Ammon's horn (tissue), 1 donor: ENCODE measurements around the gene NOC2L.
"Not testable (repeated sequence)": the region's sequence is repeated elsewhere in the genome, so short reads cannot be mapped to it uniquely, and the experiment has no call there.

Experiments used
- DNase-seq: peaks from one replicate; pipeline ENCODE4 v3.0.0-alpha.2; 2016; ENCODE audit warnings: low spot score

NOC2L gene

GRCh38 chr1:958823-959730 is at the start of gene NOC2L:
Gene NOC2L, minus strand, starts transcription at chr1:959256. Its CDS starts 16 bp downstream, at chr1:959240.
- DNase-seq: peak; percentile 90

- no peak for DNase-seq
Measured at GRCh38 chr1:1006305-1007159, 47.5 kb upstream of the NOC2L start.

DNA sequence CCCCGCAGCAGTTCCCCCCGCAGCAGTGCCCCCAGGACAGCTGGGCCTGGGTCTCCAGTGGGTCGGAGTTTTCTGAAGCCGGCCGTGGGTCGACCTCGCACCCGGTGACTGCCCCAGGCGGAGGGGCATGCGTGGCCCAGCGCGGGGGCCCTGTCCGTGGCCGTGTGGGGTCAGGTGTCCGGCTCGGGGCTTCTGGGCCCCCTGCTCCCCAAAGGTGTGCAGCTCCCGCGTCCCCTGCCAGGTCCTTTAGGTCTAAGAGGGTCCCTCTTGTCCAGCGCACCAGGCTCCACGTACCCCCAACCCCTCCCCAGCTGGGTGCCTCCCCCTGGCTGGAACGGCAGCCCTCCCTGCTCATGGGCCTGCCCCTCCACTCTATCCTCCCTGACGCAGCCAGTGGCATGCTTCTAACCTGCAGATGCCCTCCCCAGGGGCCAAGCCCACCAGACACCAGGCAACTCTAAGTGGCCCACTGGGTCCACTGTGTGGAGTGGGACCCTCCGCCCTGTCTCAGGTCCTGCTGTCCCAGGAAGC is 46.8 kb upstream of the NOC2L start:
- no peak for DNase-seq

- no peak for DNase-seq
Measured at GRCh38 chr1:1004780-1005697, 46.0 kb upstream of the NOC2L start.

DNA sequence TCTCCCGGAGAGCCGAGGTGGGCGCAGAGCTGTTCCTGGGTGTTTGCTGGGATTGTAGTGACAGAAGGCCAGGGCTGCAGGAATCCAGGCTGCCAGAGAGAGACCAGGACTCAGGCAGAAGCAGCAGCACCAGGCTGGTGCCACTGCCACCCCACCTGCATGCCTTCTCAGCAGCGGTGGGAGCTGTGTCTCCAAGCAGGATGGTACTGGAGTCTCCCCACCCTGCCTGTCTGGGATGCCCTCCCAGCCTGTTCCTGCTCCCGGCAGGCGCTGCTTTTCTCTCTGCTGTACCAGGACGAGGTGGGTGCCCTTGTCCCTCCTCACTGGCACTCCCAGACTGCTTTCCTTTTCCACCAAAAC is 45.3 kb upstream of the NOC2L start:
- DNase-seq: no peak

DNA sequence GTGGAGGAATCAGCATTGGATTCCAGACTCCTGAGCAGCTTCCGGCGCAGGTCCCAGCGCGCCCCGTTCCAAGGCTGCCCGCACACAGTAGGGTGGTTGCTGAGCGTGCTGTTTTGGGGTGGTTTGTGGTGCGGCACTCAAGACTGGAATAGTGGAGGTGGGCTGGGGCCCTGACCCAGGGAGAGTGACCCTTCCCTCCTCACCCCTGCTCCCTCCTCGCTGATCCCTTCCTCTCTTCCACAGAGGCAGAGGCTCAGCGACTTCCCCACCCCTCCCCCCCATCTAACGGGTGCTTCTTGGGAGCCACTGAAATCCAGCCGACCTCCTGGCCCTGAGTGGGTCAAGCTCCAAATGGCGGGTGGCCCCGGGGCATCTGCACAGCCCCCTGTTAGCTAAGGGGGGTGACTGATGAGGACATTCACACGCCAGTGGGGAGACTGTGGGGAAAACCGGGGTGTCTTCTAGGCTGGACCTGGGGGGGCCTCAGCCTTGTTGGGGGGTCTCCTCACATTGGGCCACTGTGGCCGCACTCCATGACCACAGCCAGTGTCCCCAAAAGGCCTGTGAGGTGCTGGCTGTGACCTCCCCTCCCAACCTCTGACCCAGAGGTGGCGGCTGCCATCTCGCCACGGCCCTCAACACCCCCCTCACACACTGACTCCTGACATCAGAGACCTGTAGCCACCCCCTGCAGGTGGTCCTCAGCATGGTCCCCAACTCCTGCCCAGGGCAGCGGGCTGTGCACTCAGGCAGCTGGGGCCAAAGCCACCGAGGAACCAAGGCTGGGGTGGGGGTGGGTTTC is 44.8 kb upstream of the NOC2L start:
- DNase-seq: no peak

DNA sequence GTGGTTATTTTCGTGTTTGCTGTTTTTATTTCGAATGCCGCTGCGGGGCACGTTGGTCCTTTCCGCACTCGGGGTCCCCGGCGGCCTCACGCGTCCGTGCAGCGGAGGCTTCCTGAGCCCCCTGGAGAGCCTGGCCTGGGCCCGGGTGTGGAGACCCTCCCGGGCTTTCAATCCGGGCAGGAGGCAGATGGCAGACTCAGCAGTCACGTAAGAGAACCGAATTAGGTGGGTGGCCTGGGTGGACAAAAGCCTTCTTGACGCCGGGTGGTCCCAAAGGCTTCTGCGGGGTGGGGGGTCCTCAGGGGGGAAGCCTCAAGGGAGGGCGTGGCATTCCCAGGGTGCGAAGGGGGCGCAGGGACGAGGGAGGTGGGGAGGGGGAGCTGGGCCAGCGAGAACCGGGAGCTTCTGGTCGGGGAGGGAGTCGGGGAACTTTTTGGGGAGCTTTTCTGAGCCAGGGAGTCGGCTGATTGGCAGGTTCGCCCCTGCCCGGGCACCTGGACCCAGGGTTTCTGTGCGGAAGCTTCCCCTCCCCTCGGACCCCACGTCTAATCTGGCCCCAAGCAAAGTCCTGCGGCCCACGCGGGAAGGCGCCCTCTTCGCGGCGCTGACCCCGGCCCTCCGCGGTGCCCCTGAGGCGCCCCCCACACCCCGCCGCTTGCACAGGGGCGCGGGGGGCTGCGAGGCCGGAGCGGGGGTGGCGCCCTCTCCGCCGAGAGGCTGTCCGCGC is 42.2 kb upstream of the NOC2L start:
- DNase-seq: no peak

DNA sequence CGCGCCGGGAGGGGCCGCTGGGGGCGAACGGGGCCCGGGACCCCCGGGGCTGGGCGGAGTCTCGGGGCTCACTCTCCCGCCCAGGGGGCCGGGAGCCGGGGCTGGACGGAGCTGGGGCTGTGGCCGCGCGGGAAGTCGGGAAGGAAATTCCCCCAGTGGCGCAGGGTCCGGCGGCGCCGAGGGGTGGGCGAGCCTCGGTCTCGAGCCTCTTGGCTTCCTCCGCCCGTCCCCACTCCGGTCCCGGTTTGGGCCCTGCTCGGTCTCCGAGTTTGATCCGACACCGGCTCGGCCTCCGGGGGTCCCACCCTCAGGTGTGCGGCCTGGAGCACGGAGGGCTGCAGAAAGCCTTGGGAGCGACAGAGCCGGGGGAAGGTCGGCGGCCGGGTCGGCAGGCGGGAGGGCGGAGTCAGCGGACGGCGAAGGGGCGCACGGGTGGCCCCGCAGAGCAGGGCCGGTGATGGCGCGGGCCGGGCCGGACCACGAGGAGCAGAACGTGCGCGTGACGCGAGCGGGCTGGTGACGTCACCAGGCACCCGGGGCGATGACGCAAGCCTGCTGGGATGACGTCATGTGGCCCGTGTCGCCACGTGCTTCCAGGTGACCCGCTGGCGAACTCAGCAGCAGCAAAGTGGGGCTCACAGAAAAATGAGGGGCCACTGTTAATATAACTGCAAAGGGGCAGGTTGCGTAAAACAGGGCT is 41.5 kb upstream of the NOC2L start:
- peak; percentile 61 for DNase-seq

- DNase-seq: peak; percentile 79
Measured at GRCh38 chr1:999725-1000356, 40.8 kb upstream of the NOC2L start, which contains the start of gene HES4. Gene HES4, minus strand, starts transcription at chr1:1000097. Its CDS starts 124 bp downstream, at chr1:999973.

DNA sequence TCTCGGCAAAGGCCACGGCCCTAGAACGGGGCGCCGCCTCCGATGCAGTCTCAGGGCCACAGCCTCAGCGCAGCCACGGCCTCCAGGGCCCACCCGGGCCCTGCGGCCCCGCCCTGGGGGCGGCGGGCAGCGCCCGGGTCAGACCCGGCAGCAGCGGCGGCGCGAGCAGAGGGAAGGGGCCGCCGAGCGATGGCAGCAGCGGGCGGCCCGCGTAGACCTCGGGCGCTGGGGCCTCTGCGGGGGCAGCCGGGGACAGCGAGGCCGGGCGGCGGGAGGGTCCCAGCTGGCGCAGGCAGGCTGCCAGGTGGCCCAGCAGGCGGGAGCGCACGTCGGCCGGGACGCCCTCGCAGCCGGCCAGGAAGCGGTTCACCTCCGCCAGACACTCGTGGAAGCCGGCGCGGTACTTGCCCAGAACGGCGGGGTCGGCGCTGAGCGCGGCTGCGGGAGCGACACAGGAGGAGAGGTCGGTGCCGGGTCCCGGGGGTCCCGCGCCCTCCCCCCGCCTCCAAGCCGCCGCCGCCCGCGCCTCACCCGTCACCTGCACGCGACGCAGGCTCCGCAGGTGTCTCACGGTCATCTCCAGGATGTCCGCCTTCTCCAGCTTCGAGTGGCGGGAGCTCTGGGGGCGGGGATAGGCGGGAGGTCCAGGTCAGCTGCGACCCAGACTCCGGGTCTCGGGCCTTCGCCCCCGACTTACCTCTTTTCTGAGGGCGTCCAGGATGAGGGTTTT is 40.1 kb upstream of the NOC2L start:
- DNase-seq: no peak

DNA sequence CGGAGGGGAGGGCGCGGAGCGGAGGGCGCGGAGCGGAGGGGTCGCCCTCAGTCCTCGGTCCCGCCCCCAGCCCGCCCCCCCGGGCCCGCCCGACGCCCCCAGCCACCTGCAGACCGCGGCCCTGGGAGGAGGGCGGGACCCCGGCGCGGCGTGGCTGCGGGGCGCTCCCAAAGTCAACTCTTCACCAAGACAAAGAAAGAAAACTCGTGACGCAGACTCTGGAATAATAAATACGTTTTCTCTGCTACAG is 39.6 kb upstream of the NOC2L start:
- DNase-seq: no peak

DNA sequence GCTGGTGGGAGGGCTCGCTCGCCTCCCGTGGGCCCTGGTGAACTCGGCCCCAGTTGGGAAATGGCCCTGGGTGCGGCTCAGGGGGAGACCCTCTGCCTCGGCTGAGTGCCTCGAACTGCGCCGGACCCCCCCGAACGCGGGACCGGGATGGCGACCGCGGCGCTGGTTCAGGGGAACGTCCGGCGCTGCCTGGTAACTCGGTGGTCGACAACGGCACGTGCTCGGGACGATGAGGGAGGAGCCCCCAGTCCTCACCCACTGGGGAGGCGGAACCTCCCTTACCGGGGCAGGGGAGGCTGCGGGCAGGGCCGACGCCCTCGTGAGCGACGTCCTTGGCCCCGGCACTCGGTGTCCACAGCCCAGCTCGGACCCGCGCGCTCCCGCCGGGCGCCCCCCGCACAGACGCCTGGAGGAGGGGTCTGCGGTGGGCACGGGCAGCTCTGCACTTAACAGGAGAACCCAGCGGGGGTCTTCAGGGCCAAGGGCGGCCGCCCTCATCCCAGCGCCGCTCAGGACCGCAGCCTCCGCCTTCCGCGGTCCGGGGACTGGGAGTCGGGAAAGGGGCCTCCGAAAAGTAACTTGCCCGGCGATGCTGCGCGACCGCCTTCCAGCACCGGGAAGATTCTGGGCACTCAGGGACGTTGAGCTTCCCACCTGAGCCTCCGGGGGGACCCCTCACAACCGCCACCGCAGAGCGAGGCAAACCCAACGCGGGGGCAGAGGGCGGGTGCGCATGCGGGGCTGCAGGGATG is 39.1 kb upstream of the NOC2L start:
- no peak for DNase-seq

DNA sequence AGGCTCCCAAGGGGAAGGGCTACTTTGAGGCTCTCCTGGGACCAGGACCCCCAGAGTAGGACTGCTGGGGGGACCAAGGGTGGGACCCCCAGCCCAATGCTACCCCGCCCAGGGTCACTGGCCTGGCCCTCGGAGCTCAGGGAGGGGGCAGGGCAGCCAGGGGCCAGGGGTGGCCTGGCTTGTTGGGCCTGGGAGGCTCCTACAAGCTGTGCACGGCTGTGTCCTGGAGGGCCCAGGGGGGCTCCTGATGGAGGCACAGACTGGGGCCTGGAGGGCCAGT is 38.6 kb upstream of the NOC2L start:
- no peak for DNase-seq

- DNase-seq: no peak
Measured at GRCh38 chr1:996851-997712, 38.0 kb upstream of the NOC2L start.

DNA sequence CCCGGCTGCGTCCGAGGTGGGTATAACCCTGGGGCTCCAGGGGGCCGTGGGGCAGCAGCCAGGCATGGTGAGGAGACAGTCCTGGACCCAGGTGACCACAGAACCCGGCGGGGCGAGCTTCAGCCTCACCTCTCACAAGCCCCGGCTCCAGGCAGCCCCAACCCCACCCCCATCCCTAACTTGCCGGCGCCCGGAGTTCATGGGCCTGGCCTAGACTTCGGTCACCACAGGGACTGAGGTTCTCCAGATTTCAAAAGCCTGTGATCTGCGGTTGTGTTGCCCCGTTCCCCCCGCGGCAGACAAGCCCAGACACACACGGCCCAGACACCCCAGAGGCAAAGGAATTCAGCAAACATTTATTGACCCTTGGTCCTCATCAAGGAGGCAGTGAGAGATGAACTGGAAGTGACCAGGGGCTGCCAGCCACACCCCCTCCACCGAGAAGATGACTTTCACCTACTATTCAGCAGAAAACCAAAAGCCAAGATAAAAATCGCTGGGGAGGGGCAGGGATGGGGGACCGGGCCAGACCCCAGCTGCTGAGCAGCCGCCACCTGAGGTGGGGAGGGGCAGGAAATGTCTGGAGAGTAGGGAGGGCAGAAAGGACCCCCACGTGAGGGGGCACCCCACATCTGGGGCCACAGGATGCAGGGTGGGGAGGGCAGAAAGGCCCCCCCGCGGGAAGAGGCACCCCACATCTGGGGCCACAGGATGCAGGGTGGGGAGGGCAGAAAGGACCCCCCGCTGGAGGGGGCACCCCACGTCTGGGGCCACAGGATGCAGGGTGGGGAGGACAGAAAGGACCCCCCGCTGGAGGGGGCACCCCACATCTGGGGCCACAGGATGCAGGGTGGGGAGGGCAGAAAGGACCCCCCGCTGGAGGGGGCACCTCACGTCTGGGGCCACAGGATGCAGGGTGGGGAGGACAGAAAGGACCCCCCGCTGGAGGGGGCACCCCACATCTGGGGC is 36.9 kb upstream of the NOC2L start:
- no peak for DNase-seq

DNA sequence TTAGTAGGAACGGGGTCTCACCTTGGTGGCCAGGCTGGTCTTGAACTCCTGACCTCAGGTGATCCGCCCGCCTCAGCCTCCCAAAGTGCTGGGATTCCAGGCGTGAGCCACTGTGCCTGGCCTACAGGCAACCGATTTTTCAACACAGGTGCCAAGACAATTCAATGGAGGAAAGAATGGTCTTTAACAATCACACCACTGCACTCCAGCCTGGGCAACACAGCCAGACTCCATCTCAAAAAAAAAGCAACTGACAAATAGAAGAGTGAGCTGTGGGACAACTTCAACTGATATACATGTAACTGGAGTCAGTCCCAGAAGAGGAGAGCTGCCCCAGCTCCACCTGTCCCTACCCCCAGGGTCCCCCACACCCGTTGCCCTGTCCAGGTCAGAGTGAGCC is 35.5 kb upstream of the NOC2L start:
- DNase-seq: not testable (repeated sequence)
